Camera-type eye (tissue), 1 donor: ENCODE measurements around the gene EEF1AKMT2. TPM values are rescaled to one million over a fixed set of nuclear protein-coding genes. Genes with fewer than 3 reads are reported as not detected.

ENCODE experiments used
- total RNA-seq: library from RNA; depleted of rRNA; stranded (reverse); fragments of >200 nt; gene quantifications from one replicate; pipeline ENCODE4 v1.2.3, GENCODE V29; 2014

Gene EEF1AKMT2
- total RNA-seq: 46.9 TPM

DNA sequence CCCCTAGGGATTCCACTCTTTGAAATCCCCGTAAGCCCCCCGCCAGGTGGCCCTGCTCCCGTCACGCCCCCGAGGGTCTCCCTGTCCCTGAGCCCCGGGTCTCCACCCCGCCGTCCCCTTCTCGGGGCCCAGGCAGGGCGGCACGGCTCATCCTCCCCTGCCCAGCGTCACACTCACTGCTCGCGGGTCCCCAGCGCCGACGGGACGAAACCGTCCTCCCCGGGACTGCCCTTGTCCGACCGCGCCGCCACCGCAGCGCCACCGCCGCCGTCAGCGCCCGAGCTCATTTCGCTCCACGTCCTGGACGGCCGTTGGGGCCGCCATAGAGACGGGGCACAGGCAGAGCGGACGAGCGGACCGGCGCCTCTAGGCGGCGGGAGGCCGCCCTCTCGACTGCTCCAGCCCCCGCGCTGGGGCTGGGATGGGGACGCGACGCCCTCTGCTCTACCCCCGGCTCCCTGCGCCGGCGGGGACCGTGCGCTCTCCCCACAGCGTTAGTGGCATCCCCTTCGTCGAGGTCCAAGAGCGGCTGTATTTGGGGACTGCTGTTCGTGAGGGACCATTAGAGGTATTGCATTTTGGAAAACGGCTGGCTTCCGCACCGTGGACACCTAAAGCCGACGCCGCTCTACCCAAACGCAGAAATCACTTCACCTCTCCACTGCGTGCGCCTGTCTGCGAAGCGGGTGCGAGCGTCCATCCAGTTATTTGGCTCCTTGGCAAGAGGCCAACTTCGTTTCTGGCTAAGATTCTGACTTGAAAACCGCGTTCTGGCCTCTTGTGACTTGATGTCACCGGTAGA lies at the start of gene EEF1AKMT2:
Gene EEF1AKMT2, minus strand, starts transcription at position 341 of the 802 bp plus-strand sequence. Its CDS starts 54 bp downstream, at position 287.

GRCh38 chr10:124744102-124745050 lies 47.3 kb downstream of the EEF1AKMT2 start, which contains the start of gene FAM53B:
FAM53B (minus strand) TSS chr10:124744378; CDS start chr10:124706713, 37,665 bp downstream.

Other genes starting within 250 kb of the EEF1AKMT2 start
- 25.5 TPM for gene FAM53B, start 47.5 kb downstream of the EEF1AKMT2 start, total RNA-seq
- gene ABRAXAS2, start 9.9 kb upstream of the EEF1AKMT2 start, total RNA-seq: 22.2 TPM
- gene ZRANB1, start 150.2 kb upstream of the EEF1AKMT2 start, total RNA-seq: 66.2 TPM